ENCODE measurements around the gene MGP.
A peak's percentile ranks its signal among the peaks of the same experiment; 100 is the strongest.

Gene MGP

DNA sequence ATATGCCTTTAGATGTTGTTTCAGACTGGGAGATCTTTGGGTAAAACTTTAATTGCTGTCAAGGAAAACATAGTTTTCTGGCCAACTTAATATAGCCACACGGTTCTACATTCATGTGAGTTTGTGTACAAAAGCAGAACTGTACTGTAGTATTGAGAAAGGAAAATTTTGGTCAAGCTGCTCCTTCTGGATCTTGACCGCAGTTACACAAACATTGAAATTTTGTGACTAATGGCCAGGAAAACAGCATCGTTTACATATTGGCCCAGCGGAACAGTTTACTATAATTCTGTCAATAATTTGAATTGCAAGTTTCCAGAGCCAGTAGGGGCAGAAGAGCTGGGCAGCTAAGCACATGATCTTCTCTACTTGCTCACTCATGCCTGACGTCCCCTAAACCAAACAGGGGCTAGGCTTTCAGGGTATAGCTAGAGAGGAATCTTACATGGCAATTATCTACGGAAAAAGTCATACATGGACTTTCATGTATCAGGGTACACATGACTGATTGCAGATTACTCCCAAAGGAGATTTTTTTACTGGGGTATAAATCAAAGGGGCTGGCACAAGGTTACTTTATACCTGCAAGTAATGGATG is 31.0 kb downstream of the MGP start:
- DNase-seq (ENCODE audit: low spot score) = peak; percentile 24

DNA sequence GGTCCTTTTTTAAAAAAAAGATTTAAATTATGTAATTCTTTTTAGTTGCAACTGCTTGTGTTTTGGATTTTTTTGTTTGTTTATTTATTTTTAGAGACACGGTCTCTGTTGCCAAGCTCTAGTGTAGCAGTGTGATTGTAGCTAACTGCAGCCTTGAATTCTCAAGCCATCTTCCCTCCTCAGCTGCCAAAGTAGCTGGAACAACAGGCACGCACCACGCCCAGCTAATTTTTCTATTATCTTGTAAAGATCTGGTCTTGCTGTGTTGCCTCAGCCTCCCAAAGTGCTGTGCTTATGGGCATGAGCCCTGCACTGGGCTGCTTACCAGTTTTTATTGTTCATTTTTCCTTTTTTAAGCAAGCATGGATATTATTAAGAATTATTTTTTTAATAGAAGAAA is 31.7 kb downstream of the MGP start:
- DNase-seq (ENCODE audit: low spot score) = no peak

- DNase-seq (ENCODE audit: low spot score) = no peak
These were observed 32.8 kb downstream of the MGP start for GRCh38 chr12:14852880-14853279.

DNA sequence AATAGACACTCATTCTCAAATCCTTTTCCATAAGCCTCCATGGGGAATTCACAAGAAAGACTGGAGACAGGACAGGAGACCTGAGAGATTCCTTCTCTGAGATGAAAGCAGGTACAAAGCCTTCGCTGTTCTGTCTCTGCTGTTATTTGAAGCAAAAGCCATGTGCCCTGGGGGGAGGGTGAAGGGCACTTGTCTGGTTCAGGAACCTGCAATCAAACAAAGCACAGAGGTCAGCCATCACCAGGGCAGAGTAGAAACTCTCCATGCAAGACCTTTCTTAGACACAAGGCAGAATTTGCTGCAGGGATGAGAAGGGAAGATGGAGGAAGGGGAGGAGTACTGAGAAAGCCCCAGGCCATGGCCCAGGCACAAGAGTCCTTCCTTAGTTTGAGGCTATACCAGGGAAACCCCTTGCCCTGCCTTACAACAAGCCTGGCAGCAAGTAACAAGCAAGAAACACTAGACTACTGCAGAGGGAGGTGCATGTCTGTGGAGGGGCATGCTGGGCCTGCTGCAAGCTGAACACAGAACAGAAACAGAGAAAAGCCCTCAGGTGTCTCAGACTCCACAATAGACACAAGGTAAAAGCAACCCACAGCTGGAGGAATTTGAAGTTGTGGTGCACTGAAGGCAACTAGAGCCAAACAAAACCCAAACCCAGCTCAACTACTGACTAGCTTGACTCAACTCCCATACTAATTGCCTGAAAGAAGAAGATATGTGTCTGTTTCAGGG is 34.6 kb downstream of the MGP start:
- no peak for DNase-seq (ENCODE audit: low spot score)

GRCh38 chr12:14849661-14850060 is 36.0 kb downstream of the MGP start:
- peak; percentile 13 for DNase-seq (ENCODE audit: low spot score)

DNA sequence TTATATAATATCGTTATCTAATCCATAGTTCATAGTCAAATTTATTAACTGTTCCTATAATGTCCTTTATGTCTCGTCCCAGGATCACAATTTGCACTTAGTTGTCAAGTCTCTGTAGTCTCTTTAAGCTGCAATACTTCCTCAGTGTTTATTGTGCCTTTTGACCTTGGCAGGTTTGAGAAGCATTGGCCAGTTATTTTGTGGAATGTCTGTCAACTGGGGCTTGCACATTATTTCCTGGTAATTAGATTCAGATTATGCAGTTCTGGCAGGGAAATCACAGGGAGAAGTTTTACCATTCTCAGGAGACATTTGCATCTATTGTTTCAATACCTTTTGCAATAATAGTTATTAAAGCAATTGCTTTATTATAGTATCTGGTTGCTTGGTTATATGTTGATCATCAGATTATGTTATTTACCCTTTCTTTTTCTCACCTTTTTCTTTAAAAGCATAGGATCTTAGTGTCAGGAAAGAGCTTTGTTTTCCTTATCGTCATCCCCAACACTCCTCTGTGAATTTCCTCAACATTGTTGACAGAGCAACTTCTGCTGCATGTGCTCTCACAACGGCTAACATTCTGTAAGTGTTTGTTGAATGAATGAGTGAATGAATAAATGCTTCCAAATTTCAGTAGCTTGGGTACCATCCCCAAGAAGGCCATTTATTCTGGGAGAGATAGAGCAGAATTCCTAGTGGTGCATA is 38.6 kb downstream of the MGP start:
- DNase-seq (ENCODE audit: low spot score) = no peak

DNA sequence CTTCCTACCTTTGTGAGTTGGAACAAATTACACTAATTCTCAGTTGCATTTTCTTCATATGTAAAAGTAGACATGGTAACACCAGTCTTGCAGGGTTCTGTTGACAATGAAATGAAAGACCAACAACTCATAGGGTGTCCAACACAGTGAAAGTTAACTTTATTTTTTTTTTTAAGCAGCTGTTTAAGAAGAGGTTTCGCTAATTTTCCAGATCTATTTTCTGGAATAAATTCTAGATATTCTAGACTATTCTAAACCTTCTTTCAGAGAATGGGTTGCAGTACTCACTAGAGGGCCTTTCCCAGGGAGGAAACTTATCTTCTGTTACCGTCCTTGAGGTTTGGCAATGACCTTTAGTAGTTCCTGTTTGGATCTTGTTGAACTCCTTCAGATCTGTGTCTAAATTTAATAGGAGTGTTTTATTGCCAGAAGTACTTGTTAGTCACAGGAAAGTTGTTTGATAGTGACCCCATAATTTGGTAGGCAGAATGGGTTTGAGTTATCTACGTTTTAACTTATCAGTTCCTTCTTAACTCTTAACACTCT is 39.5 kb downstream of the MGP start:
- DNase-seq (ENCODE audit: low spot score) = no peak

DNA sequence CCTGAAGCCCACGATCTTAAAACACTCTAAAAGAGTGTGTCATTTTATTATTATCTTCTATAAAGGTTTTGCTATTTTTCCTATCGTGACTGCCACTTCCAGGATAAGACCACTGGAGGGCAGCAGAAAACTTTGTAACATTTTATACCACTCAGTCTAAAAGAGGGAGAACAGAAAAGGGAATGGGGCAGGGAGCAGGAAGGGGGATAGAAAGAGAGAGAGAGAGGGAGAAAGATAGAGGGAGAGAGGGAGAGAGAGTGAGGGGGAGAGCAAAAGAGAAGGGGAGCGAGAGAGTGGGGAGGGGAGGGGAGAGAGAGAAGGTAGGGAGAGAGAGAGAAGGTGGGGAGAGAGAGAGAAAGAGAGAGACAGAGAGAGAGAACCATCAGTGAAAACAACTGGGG is 40.3 kb downstream of the MGP start:
- peak; percentile 72 for DNase-seq (ENCODE audit: low spot score)

- DNase-seq (ENCODE audit: low spot score) = no peak
These were observed 41.3 kb downstream of the MGP start for GRCh38 chr12:14844401-14844800.

DNA sequence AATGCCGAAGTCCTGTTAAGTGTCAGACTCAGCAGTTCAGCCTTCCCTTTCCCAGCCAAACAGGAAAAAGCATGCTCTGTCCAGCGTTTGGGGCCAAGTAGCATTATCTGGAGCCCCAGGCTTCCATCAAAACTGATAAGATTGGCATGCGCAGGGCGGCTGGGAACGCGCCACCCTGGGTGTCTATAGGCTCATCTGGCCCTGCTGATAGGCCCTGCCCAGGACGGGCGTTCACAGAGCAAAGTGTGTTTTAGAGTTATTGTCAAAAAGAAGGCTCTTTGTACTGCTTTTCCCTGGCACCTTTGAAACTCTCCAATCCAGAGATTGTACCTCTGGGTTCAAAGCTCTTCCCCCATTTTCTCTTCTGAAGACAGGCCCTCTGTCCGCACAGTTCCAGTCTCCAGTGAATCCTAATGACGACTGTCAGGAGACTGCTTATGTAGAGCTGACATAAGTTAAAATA is 42.2 kb downstream of the MGP start, which contains the start of gene ART4:
Gene ART4 (minus strand): TSS at position 102 of the 463 bp plus-strand sequence. CDS start 413 bp downstream, outside the sequence.
- DNase-seq (ENCODE audit: low spot score) = no peak

DNA sequence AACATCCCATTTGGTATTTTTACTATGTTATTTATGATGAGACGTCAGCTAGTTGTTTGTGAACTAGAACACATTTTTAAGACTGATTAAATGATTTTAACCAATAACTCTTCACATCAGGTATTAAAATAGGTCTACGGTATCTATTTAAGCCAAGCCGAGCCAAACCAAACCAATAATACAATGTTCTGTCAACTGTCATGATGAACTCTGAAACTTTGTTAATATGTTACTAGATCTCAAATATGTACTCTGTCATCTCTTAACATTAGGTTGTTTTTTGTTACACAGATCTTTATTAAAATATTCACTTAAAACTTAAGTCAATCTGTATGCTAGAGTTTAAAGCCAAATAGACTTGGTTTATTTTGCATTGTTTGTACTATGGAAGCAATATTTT is 43.3 kb downstream of the MGP start:
- DNase-seq (ENCODE audit: low spot score) = no peak

DNA sequence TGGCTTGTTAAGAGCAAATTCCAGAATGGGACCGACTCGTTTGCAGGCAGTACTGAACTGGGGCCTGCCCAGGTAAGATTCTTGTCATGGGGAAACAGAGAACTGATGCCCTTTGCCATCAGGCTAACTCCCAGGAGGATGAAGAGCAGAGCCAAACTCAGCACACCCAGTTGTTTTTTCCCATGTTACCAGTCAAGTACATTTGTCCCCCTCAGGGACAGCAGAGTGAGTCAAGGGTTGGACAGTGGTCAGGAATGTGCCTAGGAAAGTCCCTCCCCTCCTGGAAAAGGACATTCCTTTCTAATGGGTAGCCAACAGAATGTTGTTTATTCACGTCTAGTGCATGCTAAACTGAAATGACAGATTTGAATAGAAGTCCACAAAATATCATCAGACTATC is 43.9 kb downstream of the MGP start:
- DNase-seq (ENCODE audit: low spot score) = peak; percentile 61

GRCh38 chr12:14840616-14841015 is 45.0 kb downstream of the MGP start:
- DNase-seq (ENCODE audit: low spot score) = no peak

DNA sequence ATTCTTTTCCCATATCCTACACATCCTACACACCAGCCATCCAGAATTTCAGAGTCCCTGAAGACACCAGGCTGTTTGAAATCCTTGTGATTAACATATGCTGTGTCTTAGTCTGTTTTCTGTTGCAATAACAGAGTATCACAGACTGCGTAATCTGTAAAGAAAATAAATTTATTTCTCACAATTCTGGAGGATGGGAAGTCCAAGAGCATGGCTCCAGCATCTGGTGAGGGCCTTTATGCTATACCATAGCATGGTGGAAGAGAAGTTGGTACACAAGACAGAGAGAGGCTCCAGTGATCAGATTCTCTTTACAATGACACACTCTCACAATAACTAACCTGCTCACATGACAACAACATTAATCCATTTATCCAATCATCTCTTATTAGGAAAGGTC is 46.4 kb downstream of the MGP start:
- no peak for DNase-seq (ENCODE audit: low spot score)

GRCh38 chr12:14836336-14837210 is 49.1 kb downstream of the MGP start:
- peak; percentile 64 for DNase-seq (ENCODE audit: low spot score)

GRCh38 chr12:14834509-14834908 is 51.1 kb downstream of the MGP start:
- DNase-seq (ENCODE audit: low spot score) = no peak

- no peak for DNase-seq (ENCODE audit: low spot score)
These were observed 51.7 kb downstream of the MGP start for GRCh38 chr12:14833952-14834351.

DNA sequence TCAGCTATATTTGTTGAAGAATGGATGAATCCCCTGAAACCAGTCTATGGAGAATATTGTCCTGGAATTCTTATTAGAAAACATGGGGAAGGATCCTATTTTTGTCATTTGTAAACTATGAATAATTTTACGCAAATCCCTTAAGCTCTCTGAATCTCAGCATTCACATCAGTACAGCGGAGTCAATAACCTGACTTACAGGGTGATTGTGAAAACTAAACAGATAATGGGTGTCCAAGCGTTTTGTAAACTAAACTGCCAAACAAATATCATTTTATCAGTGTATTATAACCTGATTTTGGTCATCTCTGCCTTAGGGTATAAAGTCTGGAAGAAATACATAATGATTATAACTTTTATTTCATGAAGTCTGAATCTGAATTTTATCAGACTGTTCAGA is 52.3 kb downstream of the MGP start:
- DNase-seq (ENCODE audit: low spot score) = no peak

All from GM03348 (cell line).